NOMO-1 treated with DMSO at 0.1 percent for 48 hours (cell line): ENCODE measurements around the gene MSMB.
"Not testable (repeated sequence)": the region's sequence is repeated elsewhere in the genome, so short reads cannot be mapped to it uniquely, and the experiment has no call there.

ENCODE experiments used
- DNase-seq: peaks from one replicate; lab custom pipeline; 2025; ENCODE audit not compliant: unreplicated experiment; lab: John Stamatoyannopoulos, UW

The MSMB gene

GRCh38 chr10:46046261-46046660, at the start of gene MSMB:
MSMB (minus strand) TSS chr10:46046269; CDS start chr10:46046237, 32 bp downstream.
- no peak for DNase-seq

- no peak for DNase-seq
These were observed 49.1 kb upstream of the MSMB start for GRCh38 chr10:46094931-46095750.

GRCh38 chr10:46094197-46094500, 48.1 kb upstream of the MSMB start:
- DNase-seq = no peak

- DNase-seq = not testable (repeated sequence)
These were observed 47.5 kb upstream of the MSMB start for GRCh38 chr10:46093316-46094196.

GRCh38 chr10:46092524-46093081, 46.5 kb upstream of the MSMB start:
- peak; percentile 62 for DNase-seq

- no peak for DNase-seq
These were observed 45.9 kb upstream of the MSMB start for GRCh38 chr10:46091828-46092523.

- DNase-seq = no peak
These were observed 45.2 kb upstream of the MSMB start for GRCh38 chr10:46091080-46091827.

- no peak for DNase-seq
These were observed 44.3 kb upstream of the MSMB start for GRCh38 chr10:46090258-46090812.

GRCh38 chr10:46087381-46087780, 41.3 kb upstream of the MSMB start:
- not testable (repeated sequence) for DNase-seq

GRCh38 chr10:46084321-46085165, 38.5 kb upstream of the MSMB start:
- DNase-seq = no peak

- DNase-seq = peak; percentile 30
These were observed 34.8 kb upstream of the MSMB start for GRCh38 chr10:46080886-46081285.

GRCh38 chr10:46079831-46080585, 33.9 kb upstream of the MSMB start:
- peak; percentile 94 for DNase-seq

- DNase-seq = peak; percentile 48
These were observed 31.8 kb upstream of the MSMB start for GRCh38 chr10:46077731-46078413.

GRCh38 chr10:46077141-46077554, 31.1 kb upstream of the MSMB start:
- peak; percentile 99 for DNase-seq

- DNase-seq = no peak
These were observed 29.8 kb upstream of the MSMB start for GRCh38 chr10:46075869-46076268.

- no peak for DNase-seq
These were observed 28.3 kb upstream of the MSMB start for GRCh38 chr10:46074196-46074946.

- no peak for DNase-seq
These were observed 27.5 kb upstream of the MSMB start for GRCh38 chr10:46073564-46073963.
